ENCODE results near the gene FBXO46. TPM values are rescaled to one million over a fixed set of nuclear protein-coding genes. Genes with fewer than 3 reads are reported as not detected.

FBXO46 gene
- polyA plus RNA-seq, result 10 to 100 TPM in 1 of 3 donors, 1 to 10 TPM in 2; 5.9 to 15.6 (median 7.5) TPM

DNA sequence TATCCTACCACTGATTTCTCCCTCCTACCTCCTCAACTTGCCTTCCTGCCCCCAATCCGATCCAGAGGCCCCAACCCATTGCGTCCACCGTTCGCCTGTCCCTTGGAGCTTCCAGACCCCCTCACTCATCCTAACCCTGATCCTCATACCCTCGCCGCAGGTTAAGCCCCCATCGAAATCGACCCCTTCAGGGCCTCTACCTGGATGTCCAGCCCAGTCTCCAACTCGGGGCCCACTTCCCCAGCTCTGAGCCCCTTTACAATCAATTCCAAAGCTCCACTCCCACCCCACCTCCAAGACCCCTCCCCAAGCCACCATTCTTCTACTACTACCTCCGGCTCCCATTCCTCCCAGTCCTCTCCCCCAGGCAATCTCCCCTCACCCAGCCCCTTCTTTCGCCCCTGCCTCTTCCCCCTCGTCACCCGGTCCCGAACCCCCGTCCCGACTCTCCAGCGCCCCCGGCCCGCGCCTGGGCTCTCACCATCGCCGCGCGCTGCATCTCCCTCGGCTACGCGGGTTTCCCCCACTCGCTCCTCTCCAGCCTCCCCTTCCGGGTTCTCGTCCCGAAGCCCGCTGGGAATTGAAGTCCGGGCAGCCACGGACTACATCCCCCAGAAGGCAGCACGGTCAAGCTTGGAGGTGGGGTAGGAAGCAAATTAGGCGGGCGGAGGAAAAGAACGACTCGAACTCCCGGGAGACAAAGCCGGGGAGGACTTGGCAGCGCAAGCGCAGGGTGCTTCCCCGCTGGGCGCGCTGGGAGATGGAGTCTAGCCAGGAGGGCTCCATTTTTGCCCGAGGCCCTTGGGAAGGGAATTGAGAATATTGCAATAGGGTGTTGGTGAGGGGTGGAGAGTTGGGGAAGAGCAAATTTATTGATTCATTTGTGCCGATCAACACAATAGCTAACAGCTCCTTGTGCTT is at the start of gene FBXO46:
FBXO46 (minus strand) TSS at position 529 of the 921 bp plus-strand sequence. CDS start 17,401 bp downstream, outside the sequence.
- Mint-ChIP-seq H3K27ac (peak within 1 kb of the TSS; percentile 83 to 97 (median 91)), H3K36me3 (peaks cover 0 to 3% (median 0%) of the 10 kb centered on the region in 3 donors), H3K27me3 (ENCODE audit: low read depth in 3 of 3) (peaks cover 0 to 2% (median 0%) of the 10 kb centered on the region in 3 donors), H3K4me3 (peak within 1 kb of the TSS; percentile 91 to 97 (median 93)), H3K4me1 (peaks cover 22 to 35% of the 10 kb centered on the region in 2 donors), H3K9me3 (no peaks in the 10 kb centered on the region)
- peak; percentile 87 to 90 (median 88) for DNase-seq

GRCh38 chr19:45780146-45780447 is 49.4 kb upstream of the FBXO46 start:
- peak overlapping the region in 1 of 6 donors; percentile 46 for H3K27ac Mint-ChIP-seq

DNA sequence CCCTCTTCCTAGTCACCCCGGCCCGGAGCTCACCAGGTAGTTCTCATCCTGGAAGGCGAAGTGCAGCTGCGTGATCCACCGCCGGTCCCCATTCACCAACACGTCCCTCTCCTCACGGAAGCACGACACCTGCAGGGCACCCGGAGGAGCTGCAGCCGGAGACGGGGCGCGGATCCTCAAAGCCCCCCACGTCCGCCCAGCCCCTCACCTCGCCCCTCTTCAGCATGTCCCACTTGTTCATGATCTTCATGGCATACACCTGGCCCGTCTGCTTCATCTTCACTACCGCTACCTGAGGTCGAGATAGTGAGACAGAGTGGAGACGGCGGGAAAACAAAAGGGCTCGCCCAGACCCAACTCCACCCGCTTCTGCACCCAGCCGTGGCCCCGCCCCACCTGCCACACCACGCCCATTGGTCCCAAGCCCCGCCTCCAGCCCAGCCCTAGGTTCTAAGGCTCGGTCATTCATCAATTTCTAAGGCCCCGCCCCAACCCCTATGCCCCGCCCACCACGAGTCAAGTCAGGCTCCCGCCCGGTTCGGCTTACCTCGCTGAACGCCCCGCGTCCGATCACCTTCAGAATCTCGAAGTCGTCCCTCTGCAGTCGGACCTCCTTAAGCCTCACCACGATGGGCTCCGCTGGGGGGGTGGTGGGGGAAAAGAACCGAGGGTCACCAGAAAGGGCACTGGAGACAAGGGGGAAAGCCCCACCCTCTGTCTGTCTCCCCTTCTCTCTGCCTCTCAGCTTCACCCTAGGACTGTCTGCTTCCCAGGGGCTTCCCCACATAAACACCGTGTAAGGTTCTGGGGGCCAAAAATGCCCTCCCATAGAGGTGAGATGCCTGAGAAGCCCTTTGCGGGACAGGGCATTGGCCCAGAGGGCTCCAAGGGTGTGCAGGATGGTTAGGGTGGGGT is 48.8 kb upstream of the FBXO46 start:
- H3K27me3 Mint-ChIP-seq (ENCODE audit: low read depth in 3 of 3), result peaks cover 6 to 11% (median 6%) of the 10 kb centered on the region in 3 donors
- peak overlapping the region in 3 of 6 donors; percentile 3 to 83 (median 10) for H3K27ac Mint-ChIP-seq
- H3K36me3 Mint-ChIP-seq, result peaks cover 0 to 8% (median 7%) of the 10 kb centered on the region in 3 donors

More at GRCh38 chr19:45780146-45780447, 49.4 kb upstream of the FBXO46 start:
- DNase-seq, result no peak
- Mint-ChIP-seq H3K4me3 (peak overlapping the region in 1 of 5 donors; percentile 88), H3K4me1 (peaks cover 17 to 21% of the 10 kb centered on the region in 2 donors), H3K27me3 (ENCODE audit: low read depth in 3 of 3) (peaks cover 6 to 11% (median 6%) of the 10 kb centered on the region in 3 donors), H3K9me3 (no peaks in the 10 kb centered on the region), H3K36me3 (peaks cover 0 to 8% (median 7%) of the 10 kb centered on the region in 3 donors)

DNA sequence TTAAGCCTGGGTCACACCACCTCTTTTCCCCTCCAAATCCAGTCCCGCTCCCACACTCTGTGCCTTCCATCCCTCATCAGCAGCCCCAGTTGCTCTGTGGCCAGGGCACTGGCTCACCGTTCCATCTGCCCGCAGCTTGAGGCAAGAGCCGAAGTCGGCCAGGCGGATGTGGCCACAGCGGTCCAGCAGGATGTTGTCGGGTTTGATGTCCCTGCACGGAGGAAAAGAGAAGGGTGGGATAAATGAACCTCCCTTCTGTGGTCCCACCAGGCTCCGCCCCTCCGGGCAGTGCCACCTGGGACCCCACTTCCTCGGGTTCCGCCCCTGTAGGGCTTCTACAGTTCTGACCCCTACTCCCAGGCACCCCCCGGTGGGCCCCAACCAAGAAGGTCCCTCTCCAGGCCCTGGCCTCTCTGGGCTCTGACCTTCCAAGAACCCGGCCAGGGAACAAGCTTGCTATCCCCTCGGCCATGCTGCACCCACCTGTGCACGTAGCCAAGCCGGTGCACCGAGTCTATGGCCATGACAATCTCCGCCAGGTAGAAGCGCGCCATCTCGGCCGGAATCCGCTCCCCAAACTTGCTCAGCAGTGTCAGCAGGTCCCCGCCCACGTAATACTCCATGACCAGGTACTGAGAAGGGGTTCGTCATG is 47.4 kb upstream of the FBXO46 start:
- no peak for DNase-seq
- Mint-ChIP-seq H3K9me3 (no peaks in the 10 kb centered on the region), H3K36me3 (peaks cover 0 to 8% (median 7%) of the 10 kb centered on the region in 3 donors), H3K27me3 (ENCODE audit: low read depth in 3 of 3) (peaks cover 6 to 11% (median 6%) of the 10 kb centered on the region in 3 donors), H3K27ac (no peak overlapping the region), H3K4me3 (peak overlapping the region in 2 of 5 donors; percentile 82 to 88), H3K4me1 (peaks cover 17 to 21% of the 10 kb centered on the region in 2 donors)

More for the DNA sequence above, 48.8 kb upstream of the FBXO46 start:
- Mint-ChIP-seq H3K4me3 (peak overlapping the region; percentile 68 to 88 (median 84)), H3K9me3 (no peaks in the 10 kb centered on the region), H3K4me1 (peaks cover 17 to 21% of the 10 kb centered on the region in 2 donors)
- DNase-seq, result peak; percentile 74 to 83 (median 77)

DNA sequence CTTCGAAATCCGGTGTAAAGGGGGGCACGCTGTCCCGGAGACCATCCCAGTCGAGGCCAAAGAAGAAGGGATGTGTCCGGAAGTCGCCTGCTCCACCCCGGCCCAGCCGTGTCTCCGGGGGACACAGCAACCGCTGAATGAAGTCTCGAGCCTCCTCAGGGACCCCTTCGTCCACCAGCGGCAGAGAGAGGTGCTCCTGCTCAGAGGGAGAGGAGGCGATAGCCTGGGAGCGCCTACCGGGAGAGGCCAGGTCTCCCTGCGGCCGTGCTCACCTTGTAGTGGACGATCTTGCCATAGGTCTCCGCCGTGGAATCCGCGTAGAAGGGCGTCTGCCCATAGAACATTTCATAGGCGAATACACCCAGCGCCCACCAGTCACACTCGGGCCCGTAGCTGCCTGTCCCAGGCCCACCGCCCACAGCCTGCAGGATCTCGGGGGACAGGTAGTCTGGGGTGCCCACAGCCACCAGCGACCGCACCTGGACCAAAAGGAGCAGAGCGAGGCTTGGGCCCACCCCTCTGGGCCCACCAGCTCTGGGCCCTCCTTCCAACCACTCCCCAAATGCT is 46.8 kb upstream of the FBXO46 start:
- DNase-seq, result no peak
- Mint-ChIP-seq H3K4me3 (no peak overlapping the region), H3K9me3 (no peaks in the 10 kb centered on the region), H3K36me3 (peaks cover 0 to 8% (median 7%) of the 10 kb centered on the region in 3 donors), H3K27me3 (ENCODE audit: low read depth in 3 of 3) (peaks cover 6 to 11% (median 6%) of the 10 kb centered on the region in 3 donors), H3K27ac (no peak overlapping the region), H3K4me1 (peaks cover 17 to 21% of the 10 kb centered on the region in 2 donors)

- H3K36me3 Mint-ChIP-seq, result peaks cover 0 to 8% (median 7%) of the 10 kb centered on the region in 3 donors
- peaks cover 21 to 25% of the 10 kb centered on the region in 2 donors for H3K4me1 Mint-ChIP-seq
- H3K27ac Mint-ChIP-seq, result no peak overlapping the region
- H3K27me3 Mint-ChIP-seq (ENCODE audit: low read depth in 3 of 3), result peaks cover 11 to 15% (median 12%) of the 10 kb centered on the region in 3 donors
- no peak overlapping the region for H3K4me3 Mint-ChIP-seq
- no peak for DNase-seq
- H3K9me3 Mint-ChIP-seq, result no peaks in the 10 kb centered on the region
These were observed 44.1 kb upstream of the FBXO46 start for GRCh38 chr19:45774765-45775164.

DNA sequence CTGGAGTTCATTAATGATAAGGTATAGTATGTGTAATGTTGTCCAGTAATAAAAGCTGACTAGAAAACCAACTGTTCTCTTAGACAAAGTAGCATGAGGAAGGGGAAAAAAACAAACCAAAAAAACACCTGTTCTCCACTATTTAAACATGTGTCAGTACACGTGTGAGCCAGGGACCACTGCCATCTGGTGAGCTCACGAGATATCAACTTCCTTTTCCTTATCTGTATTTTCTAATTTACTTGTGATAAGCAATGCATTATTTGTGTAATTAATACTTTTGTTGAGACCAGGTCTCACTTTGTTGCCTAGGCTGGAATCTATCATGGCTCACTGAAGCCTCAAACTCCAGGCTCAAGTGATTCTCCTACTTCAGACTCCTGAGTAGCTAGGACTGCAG is 42.7 kb upstream of the FBXO46 start:
- Mint-ChIP-seq H3K36me3 (peaks cover 0 to 5% (median 3%) of the 10 kb centered on the region in 3 donors), H3K27me3 (ENCODE audit: low read depth in 3 of 3) (peaks cover 4 to 14% (median 12%) of the 10 kb centered on the region in 3 donors), H3K9me3 (no peaks in the 10 kb centered on the region), H3K4me3 (no peak overlapping the region), H3K27ac (peak overlapping the region in 2 of 6 donors; percentile 45 to 46), H3K4me1 (peaks cover 11 to 15% of the 10 kb centered on the region in 2 donors)
- DNase-seq, result no peak

GRCh38 chr19:45772912-45773311 is 42.2 kb upstream of the FBXO46 start:
- H3K4me1 Mint-ChIP-seq, result peaks cover 9 to 14% of the 10 kb centered on the region in 2 donors
- H3K27me3 Mint-ChIP-seq (ENCODE audit: low read depth in 3 of 3), result peaks cover 4 to 15% (median 12%) of the 10 kb centered on the region in 3 donors
- H3K4me3 Mint-ChIP-seq, result no peak overlapping the region
- peaks cover 0 to 5% (median 3%) of the 10 kb centered on the region in 3 donors for H3K36me3 Mint-ChIP-seq
- peak overlapping the region in 1 of 6 donors; percentile 46 for H3K27ac Mint-ChIP-seq
- H3K9me3 Mint-ChIP-seq, result no peaks in the 10 kb centered on the region
- no peak for DNase-seq

DNA sequence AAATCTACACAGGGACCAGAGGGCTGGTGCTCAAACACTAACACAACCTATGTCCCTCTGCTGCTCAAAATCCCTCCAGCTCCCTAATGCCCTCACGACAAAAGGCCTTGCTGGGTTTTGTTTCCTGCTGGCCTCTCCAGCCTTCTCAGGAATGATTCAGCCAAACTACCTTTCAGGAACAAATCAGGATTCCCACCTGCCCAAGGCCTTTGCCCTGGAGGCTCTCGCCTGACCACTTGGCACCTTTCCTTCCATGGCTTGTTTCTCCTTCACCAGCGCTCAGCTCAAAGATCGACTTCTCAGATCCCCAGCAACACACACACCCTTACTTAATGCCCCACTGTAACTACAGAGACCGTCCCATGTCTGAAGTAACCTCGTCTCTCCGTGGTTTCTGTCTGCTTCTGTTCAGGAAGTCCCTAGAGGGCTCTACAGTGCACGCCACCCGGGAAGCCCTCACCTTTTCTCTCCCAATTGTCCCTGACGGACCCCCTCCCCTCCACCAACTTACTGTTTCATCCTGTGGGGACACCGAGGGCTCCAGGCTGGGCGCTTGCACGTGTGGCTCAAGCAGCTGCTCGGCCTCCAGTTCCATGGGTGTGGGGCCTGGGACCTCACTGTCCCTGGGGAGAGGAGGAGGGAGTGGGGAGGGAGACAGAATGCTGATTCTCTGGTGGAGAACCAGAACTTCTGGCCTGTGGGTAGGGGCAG is 41.6 kb upstream of the FBXO46 start:
- Mint-ChIP-seq H3K9me3 (no peaks in the 10 kb centered on the region), H3K36me3 (peaks cover 0 to 5% (median 3%) of the 10 kb centered on the region in 3 donors), H3K27me3 (ENCODE audit: low read depth in 3 of 3) (peaks cover 4 to 15% (median 12%) of the 10 kb centered on the region in 3 donors), H3K4me1 (peaks cover 9 to 14% of the 10 kb centered on the region in 2 donors), H3K27ac (peak overlapping the region in 2 of 6 donors; percentile 5 to 14), H3K4me3 (peak overlapping the region in 1 of 5 donors; percentile 65)
- DNase-seq, result no peak

- H3K4me1 Mint-ChIP-seq, result peaks cover 9 to 14% of the 10 kb centered on the region in 2 donors
- peak overlapping the region; percentile 46 to 86 (median 54) for H3K4me3 Mint-ChIP-seq
- H3K27me3 Mint-ChIP-seq (ENCODE audit: low read depth in 3 of 3), result peaks cover 4 to 15% (median 12%) of the 10 kb centered on the region in 3 donors
- H3K36me3 Mint-ChIP-seq, result no peaks in the 10 kb centered on the region
- no peak for DNase-seq
- H3K27ac Mint-ChIP-seq, result peak overlapping the region in 1 of 6 donors; percentile 39
- H3K9me3 Mint-ChIP-seq, result no peaks in the 10 kb centered on the region
These were observed 40.7 kb upstream of the FBXO46 start for GRCh38 chr19:45771311-45771933.

DNA sequence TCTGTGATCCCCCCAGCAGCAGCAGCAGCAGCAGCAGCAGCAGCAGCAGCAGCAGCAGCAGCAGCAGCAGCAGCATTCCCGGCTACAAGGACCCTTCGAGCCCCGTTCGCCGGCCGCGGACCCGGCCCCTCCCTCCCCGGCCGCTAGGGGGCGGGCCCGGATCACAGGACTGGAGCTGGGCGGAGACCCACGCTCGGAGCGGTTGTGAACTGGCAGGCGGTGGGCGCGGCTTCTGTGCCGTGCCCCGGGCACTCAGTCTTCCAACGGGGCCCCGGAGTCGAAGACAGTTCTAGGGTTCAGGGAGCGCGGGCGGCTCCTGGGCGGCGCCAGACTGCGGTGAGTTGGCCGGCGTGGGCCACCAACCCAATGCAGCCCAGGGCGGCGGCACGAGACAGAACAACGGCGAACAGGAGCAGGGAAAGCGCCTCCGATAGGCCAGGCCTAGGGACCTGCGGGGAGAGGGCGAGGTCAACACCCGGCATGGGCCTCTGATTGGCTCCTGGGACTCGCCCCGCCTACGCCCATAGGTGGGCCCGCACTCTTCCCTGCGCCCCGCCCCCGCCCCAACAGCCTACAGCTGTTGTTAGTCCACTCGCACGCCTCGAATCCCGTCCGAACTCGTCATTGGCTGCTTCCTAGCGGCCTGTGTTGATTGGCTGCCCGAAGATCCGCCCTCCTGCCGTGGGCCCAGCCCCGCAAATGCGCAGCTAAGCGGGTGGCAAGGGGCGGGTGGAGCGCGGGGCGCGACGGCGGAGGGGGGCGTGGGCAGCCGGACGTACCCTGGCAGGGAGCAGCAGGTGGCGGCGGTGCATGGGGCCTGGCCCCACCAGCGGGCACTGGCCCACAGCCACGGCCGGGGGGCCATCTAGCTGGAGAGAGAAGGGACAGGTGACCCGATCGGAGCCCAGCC is 39.8 kb upstream of the FBXO46 start:
- peak overlapping the region; percentile 86 to 91 (median 88) for H3K4me3 Mint-ChIP-seq

More for the DNA sequence above, 39.8 kb upstream of the FBXO46 start:
- peaks cover 4 to 15% (median 12%) of the 10 kb centered on the region in 3 donors for H3K27me3 Mint-ChIP-seq (ENCODE audit: low read depth in 3 of 3)
- H3K9me3 Mint-ChIP-seq, result no peaks in the 10 kb centered on the region
- peak overlapping the region; percentile 49 to 92 (median 87) for H3K27ac Mint-ChIP-seq
- H3K36me3 Mint-ChIP-seq, result no peaks in the 10 kb centered on the region
- peak; percentile 87 to 91 (median 91) for DNase-seq
- H3K4me1 Mint-ChIP-seq, result peaks cover 9 to 14% of the 10 kb centered on the region in 2 donors

All from immature natural killer cell (primary cell).